ENCODE results near the gene SORCS3. TPM values are rescaled to one million over a fixed set of nuclear protein-coding genes. Genes with fewer than 3 reads are reported as not detected.

The SORCS3 gene
- total RNA-seq, 1 experiment from 2014 or later, result 0.94 TPM

DNA sequence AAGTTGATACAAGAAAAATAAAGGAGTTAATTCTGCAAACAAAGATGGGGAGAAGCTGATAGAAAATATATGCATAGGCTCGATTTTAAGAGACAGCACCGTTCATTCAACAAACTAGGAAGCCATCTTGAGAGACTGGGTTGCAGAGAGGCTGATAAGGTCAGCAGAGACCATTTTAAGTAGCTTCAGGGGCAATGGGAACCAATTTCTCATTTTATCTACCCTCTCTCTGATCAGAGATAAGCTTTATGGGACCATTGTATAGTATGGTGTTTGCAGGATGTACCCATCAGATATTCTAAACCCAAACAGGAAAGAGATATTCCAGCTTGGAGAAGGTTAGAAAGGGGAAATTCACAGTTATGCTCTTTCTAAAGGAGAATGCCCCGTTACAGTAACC lies 499.5 kb downstream of the SORCS3 start (continued):
- TF ChIP-seq, protein P1, sequence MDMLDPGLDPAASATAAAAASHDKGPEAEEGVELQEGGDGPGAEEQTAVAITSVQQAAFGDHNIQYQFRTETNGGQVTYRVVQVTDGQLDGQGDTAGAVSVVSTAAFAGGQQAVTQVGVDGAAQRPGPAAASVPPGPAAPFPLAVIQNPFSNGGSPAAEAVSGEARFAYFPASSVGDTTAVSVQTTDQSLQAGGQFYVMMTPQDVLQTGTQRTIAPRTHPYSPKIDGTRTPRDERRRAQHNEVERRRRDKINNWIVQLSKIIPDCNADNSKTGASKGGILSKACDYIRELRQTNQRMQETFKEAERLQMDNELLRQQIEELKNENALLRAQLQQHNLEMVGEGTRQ (CRISPR knock-in tag; IDR thresholded peaks at IDR 0.05), result no peak
- TF ChIP-seq ZNF121 (CRISPR knock-in tag; IDR thresholded peaks at IDR 0.05) (no peak), ERG (CRISPR knock-in tag; IDR thresholded peaks at IDR 0.05) (no peak), NFE2L1 (CRISPR knock-in tag; IDR thresholded peaks at IDR 0.05) (no peak)

DNA sequence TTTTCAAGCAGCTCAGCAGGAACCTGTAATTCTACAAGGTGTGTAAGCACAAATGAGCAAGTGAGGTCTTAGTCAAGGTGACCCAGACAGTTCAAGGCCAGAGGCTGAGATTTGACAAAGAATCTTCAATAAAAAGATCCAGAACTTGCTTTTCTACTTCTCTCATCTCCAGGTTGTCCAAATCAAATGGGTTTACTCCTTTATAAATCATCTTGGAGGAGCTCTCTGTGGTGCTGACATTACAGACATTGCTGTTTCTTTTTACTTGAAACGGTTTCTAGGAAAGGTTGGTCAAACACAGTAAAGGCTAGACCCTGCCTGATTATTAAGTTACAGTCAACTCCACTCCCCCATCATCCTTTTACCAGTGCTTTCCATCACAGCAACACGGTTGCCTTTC lies 504.6 kb downstream of the SORCS3 start:
- H3K36me3 Mint-ChIP-seq, result no peaks in the 10 kb centered on the region
- TF ChIP-seq, protein P2, sequence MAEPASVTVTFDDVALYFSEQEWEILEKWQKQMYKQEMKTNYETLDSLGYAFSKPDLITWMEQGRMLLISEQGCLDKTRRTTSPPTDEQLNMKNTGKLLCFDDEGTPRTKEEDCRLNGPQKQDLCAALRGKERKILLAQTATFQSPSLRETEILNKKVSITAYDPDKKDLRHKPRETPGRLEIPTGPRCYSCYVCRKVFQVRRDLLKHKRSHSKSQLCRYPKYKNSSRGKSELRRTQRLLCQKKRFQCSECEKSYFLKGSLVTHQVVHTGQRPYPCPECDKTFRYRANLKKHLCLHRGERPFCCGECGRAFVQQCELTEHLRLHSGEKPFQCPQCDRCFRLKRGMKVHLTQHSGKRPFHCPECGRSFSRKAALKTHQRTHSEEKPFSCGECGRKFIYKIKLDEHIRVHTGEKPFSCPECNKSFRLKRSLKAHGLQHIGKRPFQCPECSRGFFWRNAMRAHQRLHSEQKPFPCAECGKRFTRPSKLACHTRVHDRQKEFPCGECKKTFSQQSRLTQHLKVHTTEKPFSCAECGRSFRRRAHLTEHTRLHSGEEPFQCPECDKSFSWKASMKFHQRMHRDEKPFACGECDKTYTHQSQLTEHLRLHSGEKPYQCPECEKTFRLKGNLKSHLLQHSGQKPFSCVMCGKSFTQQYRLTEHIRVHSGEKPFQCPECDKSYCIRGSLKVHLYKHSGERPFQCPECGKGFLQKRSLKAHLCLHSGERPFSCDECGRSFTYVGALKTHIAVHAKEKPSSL (CRISPR knock-in tag; conservative IDR thresholded peaks at IDR 0.05), result no peak
- TF ChIP-seq E2F4 (CRISPR knock-in tag; IDR thresholded peaks at IDR 0.05; ENCODE audit: borderline replicate concordance, low read depth), result no peak
- TF ChIP-seq, protein P3, sequence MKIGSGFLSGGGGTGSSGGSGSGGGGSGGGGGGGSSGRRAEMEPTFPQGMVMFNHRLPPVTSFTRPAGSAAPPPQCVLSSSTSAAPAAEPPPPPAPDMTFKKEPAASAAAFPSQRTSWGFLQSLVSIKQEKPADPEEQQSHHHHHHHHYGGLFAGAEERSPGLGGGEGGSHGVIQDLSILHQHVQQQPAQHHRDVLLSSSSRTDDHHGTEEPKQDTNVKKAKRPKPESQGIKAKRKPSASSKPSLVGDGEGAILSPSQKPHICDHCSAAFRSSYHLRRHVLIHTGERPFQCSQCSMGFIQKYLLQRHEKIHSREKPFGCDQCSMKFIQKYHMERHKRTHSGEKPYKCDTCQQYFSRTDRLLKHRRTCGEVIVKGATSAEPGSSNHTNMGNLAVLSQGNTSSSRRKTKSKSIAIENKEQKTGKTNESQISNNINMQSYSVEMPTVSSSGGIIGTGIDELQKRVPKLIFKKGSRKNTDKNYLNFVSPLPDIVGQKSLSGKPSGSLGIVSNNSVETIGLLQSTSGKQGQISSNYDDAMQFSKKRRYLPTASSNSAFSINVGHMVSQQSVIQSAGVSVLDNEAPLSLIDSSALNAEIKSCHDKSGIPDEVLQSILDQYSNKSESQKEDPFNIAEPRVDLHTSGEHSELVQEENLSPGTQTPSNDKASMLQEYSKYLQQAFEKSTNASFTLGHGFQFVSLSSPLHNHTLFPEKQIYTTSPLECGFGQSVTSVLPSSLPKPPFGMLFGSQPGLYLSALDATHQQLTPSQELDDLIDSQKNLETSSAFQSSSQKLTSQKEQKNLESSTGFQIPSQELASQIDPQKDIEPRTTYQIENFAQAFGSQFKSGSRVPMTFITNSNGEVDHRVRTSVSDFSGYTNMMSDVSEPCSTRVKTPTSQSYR (CRISPR knock-in tag; IDR thresholded peaks at IDR 0.05), result no peak
- ChIA-PET CTCF (no interaction called here), POLR2A (no interaction called here)
- H3K9me3 Mint-ChIP-seq, result no peaks in the 10 kb centered on the region
- no peaks in the 10 kb centered on the region for H3K27me3 Mint-ChIP-seq (ENCODE audit: low read depth)
- no peak for ATAC-seq
- H3K4me1 Mint-ChIP-seq, result peaks cover 3% of the 10 kb centered on the region
- no peak for DNase-seq (ENCODE audit: low spot score)
- H3K4me3 Mint-ChIP-seq, result no peak overlapping the region
- H3K27ac Mint-ChIP-seq, result no peak overlapping the region

DNA sequence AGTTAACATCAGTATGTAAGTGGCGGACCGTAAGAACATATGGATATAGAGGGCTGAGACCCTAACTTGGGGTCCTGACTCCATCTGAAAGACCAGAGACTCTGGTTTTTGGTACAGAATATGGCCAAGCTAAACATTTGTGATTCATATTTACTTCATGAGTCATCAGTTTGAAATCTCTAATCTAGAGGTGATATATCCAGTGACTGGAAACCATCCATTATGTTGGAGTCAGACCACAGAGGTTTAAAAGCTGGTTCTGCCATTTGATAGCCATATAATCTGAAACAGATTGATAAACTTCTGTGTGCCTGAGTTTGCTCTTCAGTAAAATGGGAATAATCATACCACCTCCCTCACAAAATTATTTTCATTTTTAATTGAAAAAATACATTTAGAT lies 505.3 kb downstream of the SORCS3 start:
- ChIA-PET POLR2A (no interaction called here), CTCF (no interaction called here)
- Mint-ChIP-seq H3K4me1 (peaks cover 3% of the 10 kb centered on the region), H3K27me3 (ENCODE audit: low read depth) (no peaks in the 10 kb centered on the region), H3K36me3 (no peaks in the 10 kb centered on the region), H3K4me3 (no peak overlapping the region), H3K9me3 (no peaks in the 10 kb centered on the region), H3K27ac (no peak overlapping the region)
- ATAC-seq, result no peak
- DNase-seq (ENCODE audit: low spot score), result no peak
- no peak for TF ChIP-seq KAT7 (CRISPR knock-in tag; IDR thresholded peaks at IDR 0.05; ENCODE audit: borderline replicate concordance)
- TF ChIP-seq ERG (CRISPR knock-in tag; IDR thresholded peaks at IDR 0.05), result no peak
- TF ChIP-seq MYBL2 (CRISPR knock-in tag; IDR thresholded peaks at IDR 0.05), result no peak
- no peak for TF ChIP-seq ZNF512 (CRISPR knock-in tag; IDR thresholded peaks at IDR 0.05; ENCODE audit: borderline replicate concordance)
- TF ChIP-seq FOXJ3 (CRISPR knock-in tag; IDR thresholded peaks at IDR 0.05; ENCODE audit: borderline replicate concordance), result no peak
- TF ChIP-seq NR2C2 (CRISPR knock-in tag; IDR thresholded peaks at IDR 0.05), result no peak
- TF ChIP-seq, protein P4, sequence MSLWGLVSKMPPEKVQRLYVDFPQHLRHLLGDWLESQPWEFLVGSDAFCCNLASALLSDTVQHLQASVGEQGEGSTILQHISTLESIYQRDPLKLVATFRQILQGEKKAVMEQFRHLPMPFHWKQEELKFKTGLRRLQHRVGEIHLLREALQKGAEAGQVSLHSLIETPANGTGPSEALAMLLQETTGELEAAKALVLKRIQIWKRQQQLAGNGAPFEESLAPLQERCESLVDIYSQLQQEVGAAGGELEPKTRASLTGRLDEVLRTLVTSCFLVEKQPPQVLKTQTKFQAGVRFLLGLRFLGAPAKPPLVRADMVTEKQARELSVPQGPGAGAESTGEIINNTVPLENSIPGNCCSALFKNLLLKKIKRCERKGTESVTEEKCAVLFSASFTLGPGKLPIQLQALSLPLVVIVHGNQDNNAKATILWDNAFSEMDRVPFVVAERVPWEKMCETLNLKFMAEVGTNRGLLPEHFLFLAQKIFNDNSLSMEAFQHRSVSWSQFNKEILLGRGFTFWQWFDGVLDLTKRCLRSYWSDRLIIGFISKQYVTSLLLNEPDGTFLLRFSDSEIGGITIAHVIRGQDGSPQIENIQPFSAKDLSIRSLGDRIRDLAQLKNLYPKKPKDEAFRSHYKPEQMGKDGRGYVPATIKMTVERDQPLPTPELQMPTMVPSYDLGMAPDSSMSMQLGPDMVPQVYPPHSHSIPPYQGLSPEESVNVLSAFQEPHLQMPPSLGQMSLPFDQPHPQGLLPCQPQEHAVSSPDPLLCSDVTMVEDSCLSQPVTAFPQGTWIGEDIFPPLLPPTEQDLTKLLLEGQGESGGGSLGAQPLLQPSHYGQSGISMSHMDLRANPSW (CRISPR knock-in tag; conservative IDR thresholded peaks at IDR 0.05; ENCODE audit: low read depth), result no peak
- TF ChIP-seq ZMAT4 (CRISPR knock-in tag; IDR thresholded peaks at IDR 0.05), result no peak
- no peak for TF ChIP-seq NFATC4 (CRISPR knock-in tag; IDR thresholded peaks at IDR 0.05)
- TF ChIP-seq SOX15 (CRISPR knock-in tag; IDR thresholded peaks at IDR 0.05), result no peak
- no peak for TF ChIP-seq FOXP1 (CRISPR knock-in tag; IDR thresholded peaks at IDR 0.05; ENCODE audit: borderline replicate concordance)

Data from WTC11 (cell line).